HG02973 (cell line): ENCODE measurements around the gene FIZ1.
"Not testable (repeated sequence)": the region's sequence is repeated elsewhere in the genome, so short reads cannot be mapped to it uniquely, and the experiment has no call there.

ENCODE experiments used
- ATAC-seq: cut with Tn5 transposase; IDR thresholded peaks from one replicate; pipeline ENCODE4 v1.9.1; 2021; ENCODE audit warnings: moderate library complexity; ENCODE audit not compliant: unreplicated experiment

FIZ1 gene

DNA sequence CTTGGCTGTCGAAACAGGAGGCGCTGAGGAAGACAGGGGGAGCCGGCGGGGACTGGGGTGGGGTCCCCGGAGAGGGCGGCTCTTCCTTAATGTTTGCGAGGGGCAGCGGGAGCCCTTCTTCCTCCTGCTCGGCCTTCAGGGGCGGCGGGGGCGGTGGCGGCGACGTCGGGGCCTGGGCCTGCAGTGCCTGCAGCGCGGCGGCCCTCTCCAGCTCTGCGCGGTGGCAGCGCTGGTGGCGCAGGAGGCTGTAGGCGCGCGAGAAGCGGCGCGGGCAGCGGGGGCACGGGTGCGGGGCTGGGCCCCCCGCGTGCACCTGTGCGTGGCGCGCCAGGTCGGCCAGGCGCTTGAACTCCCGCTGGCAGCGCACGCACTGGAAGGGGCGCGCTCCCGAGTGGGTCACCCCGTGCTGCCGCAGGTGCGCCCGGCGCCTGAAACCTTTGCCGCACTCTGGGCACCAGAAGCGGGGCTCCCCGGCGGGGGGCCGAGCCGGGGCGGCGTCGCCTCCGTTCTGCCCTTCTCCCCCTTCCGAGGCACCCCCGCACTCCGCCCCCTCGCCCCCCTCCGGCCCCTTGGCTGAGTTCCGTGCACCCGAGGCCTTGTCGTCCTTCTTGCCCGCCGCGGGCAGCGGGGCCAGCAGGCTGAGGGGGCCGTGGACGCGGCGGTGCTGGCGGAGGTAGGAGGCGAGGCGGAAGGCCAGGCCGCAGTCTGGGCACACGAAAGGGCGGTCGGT is 21.1 kb downstream of the FIZ1 start:
- no peak for ATAC-seq

DNA sequence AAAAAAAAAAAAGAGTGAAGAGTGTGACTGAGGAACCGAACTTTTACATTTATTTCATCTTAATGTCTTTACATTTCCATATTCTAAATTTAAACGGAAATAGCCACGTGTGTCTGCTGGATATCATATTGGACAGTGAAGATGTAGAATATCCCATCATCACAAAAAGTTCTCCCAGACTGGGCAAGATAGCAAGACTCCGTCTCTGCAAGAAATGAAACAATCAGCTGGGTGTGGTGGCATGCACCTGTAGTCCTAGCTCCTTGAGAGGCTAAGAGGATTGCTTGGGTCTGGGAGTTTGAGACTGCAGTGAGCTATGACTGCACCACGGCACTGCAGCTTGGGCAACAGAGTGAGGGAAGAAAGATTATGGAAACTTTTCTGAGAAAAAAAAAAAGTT is 22.6 kb downstream of the FIZ1 start:
- no peak for ATAC-seq

DNA sequence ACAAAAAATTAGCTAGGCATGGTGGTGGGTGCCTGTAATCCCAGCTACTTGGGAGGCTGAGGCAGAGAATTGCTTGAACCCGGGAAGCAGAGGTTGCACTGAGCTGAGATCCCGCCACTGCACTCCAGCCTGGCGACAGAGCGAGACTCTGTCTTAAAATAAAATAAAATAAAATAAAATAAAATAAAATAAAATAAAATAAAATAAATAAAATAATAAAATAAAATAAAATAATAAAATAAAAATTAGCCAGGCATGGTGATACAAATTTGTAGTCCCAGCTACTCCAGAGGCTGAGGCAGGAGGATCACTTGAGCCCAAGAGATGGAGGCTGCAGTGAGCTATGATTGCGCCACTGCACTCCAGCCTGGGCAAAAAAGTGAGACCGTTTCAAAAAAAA is 25.4 kb downstream of the FIZ1 start:
- ATAC-seq: not testable (repeated sequence)

DNA sequence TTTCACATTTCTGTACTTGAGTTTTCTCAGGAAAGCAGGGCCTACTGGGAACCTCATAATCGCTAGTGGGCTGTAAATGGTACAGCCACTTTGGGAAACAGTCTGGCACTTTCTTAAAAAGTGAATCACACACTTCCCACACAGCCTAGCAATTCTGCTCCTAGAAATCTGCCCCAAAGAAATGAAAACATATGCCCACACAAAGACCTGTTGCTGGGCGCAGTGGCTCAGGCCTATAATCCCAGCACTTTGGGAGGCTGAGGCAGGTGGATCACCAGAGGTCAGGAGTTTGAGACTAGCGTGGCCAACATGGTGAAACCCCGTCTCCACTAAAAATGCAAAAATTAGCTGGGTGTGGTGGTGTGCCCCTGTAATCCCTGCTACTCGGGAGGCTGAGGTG is 29.8 kb downstream of the FIZ1 start:
- ATAC-seq: not testable (repeated sequence)

DNA sequence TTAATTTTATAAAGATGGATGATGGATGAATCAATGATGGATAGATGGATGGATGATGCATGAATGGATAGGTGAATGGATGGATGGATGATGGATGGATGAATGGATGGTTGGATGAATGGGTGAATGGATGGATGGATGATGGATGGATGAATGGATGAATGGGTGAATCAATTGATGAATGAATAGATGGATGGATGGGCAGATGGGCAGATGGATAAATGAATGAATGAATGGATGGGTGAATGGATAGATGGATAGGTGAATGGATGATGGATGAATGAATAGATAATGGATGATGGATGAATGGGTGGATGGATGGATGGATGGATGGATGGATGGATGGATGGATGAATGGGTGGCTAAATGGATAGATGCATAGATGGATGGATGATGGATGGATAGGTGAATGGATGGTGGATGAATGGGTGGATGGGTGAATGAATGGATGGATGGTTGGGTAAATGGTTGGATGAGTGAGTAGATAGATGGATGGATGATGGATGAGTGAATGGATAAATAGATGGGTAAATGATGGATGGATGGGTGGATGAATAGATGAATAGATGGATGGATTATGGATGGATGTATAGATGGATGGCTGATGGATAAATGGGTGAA is 31.5 kb downstream of the FIZ1 start:
- ATAC-seq: no peak

DNA sequence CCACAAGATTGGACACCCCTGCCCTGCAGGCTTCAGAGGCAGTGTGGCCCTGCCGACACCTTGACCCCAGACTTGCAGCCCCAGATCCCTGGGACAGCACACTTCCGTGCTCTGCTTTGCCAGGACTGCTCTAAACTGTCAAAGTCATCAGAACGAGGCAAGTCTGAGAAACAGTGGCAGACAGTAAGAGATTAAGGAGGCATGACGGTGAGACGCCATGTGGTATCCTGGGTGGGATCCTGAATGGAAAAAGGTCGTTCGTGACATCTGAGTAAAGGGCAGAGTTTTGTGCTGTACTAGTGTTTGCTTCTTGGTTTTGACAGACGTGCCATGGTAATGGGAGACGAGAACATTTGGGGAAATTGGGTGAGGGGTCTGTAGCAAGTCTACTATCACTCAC is 32.5 kb downstream of the FIZ1 start:
- no peak for ATAC-seq

DNA sequence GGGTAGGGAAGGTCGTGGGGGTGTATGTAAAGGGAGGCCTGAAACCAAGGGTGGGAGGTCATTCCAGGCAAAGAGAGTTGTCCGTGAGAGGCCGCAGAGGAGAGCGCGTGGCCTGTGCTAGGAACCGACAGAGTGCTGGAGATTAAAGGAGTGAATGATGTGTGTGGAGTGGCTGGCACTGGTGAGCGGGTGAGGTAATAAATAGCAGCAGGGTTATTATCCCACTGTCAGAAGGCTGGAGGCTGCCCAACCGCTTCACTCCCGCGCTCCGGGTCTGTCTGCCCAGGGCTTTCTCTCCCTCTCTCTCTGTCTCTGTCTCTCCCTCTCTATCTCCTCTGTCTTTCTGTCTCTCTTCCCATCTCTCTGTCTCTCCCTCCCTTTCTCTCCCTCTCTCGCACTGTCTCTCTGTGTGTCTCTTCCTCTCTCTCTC is 36.0 kb downstream of the FIZ1 start:
- ATAC-seq: no peak

DNA sequence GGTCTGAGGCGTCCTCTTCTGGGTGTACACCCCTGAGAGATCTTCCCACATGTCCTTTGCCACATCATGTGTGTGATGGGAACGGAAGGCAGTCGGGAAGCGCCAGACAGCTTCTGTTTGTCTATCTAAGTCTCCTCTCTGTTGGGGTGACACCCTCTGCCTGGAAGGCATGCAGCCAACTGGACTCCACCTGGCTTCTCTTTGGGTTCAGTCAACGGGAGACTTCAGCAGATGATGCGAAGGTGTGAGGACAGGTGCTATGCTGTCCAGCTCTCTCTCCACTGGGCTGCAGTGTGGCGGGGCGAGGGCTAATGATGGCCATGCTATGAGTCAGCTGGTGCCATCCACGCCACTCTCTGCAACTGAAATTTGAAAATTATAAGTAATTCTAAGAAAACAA is 39.6 kb downstream of the FIZ1 start:
- no peak for ATAC-seq

DNA sequence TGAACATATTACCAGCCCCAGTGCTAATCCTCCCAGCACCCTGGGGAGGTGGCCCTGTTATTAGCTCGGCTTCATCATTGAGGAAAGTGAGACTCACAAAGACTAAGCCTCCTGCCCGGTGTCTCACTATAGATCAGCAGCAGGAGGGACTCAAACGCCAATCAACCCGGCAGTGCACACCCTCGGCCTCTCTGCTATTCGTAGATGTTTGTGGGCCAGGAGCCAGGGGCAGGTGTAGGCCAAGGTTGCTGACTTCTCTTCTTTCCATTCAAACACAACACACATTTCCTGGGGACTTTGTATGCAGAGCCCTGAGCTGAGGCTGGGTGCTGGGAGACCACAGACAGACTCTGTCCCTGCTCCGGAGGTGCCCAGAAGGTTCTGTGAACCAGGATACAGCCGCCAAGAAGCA is 44.6 kb downstream of the FIZ1 start:
- ATAC-seq: no peak

DNA sequence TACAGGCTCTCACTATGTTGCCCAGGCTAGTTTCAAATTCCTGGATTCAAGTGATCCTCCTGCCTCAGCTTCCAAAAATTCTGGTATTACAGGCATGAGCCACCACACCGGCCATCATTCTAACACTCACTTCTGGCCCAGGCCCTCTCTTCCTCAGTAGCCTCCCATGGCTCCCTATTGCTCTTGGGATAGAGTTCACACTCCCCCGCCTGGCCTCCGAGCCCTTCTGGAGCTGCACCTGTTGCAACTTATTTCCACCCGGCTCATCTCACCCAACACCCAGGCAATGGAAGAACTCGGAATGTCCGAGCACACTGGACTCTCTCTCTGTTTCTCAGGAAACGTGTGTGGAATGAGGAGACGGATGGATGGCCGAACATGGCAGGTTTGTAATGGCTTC is 45.0 kb downstream of the FIZ1 start:
- no peak for ATAC-seq

DNA sequence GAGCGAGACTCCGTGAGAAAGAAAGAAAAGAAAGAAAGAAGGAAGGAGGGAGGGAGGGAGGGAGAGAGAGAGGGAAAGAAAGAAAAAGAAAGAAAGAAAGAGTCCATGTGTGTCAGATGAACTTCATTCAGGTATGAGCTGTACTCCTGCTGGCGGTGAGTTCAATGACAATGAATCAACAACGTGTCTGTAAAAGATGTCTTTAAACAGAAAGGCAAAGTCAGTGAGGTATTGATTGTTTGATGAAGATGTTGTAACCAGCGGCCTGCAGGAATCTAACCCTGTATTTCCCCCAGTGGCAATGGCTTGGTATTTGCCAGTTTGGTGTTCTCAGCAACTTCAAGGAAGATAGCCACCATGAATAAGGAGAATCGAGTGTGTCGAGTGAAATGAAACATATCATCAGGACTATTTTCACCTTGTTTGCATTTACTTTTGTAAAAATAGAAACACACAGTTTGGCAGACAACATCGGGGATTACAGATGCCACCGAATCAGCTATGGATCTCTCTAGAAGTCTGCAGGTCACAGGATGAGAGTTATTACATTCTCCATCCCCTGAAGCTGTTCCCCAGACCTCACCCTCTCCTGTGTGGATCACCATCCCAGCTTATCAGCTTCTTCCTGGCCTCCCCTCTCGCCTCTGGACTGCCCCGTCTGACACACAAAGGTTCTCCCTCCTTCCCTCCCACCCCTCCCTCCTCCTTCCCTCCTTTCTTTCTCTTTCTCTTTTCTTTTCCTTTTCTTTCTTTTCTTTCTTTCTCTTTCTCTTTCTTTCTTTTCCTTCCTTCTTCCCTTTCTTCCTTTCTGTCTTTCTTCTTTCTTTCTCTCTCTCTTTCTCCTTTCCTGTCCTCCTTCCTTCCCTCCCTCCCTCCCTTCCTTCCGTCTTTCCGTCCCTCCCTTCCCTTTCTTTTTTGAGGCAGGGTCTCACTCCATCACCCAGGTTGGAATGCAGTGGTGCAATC is 45.8 kb downstream of the FIZ1 start:
- ATAC-seq: no peak

DNA sequence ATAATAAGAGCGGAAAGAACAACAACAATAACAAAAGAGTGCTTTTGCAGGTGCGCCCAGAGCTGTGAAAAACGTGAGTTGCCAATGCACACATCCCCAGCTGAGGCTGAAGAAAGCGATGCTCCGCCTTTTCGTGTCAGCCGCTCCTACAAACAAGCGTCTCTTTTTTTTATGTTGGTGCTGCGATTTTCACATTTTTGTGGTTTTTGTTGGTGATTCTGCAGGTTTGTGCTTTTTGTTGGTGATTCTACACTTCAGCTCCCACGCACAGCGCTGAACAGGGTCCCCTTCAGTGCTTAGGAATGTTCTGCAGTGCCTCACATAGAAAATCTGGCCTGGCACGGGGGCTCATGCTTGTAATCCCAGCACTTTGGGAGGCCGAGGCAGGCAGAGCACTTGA is 46.7 kb downstream of the FIZ1 start:
- ATAC-seq: no peak

DNA sequence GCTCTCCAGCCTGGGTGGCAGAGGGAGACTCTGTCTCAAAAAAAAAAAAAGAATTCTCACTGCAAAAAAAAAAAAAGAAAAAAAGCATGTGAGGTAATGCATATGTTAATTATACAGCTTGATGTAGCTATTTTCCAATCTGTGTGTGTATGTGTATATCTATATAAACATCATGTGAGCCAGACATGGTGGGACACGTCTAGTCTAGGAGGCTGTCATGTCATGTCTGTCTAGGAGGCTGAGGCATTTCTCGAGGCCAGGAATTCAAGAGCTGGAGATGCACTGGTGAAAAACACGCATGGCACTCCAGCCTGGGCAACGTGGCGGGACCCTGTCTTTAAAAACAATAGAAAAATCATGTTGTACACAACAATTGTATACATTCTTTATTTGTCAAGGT is 47.1 kb downstream of the FIZ1 start:
- ATAC-seq: no peak

DNA sequence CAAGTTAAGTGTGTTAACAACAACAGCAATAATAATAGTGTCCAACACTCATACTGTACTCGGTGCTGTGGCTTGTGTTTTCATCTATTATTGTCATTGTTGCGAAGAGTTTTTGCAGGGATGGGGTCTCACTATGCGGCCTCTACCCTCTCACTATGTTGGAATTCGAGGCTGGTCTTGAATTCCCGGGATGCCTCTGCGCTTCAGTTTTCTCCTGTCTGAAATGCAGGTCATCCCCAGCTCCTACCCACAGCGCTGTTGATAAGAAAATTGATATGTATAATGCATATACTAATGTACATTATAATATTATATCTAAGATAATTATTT is 49.0 kb downstream of the FIZ1 start:
- ATAC-seq: no peak

DNA sequence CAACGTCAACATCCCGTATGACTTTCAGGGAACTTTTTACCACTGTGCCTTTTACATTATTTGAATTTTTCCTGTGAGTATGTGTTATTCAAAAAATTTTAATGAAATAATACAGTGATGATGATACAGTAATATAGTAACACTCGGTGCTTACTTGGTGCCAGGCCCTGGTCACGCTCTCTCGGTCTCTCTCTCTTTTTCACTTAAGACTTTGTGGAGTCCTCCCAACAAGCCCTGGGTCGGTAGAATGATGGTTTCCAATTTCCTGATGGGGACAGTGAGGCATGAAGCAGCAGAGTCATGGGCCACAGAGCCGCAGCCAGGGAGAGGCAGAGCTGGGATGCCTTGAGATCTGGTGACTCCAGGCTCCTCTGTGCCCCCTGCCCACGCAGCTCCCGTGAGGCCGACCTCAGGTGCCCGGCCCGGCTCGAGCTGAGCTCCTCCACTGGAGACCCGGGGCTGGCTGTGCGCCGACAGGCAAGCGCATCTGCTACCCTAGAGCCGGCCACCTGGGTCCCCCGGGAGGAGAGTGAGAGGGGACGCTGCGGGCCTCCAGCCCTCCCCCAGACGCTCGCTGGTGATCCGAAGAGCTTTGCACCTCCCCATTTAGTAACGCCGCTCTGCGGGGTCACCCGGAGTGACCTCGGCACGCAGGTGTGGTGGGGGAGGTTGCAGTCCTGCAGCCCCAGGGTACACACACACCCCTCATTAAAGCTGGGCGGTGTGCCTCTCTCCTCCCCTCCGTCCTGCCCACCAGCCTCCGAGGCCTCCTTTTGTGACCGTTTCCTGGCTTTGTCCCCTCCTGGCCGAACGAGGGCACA is 49.6 kb downstream of the FIZ1 start:
- ATAC-seq: no peak

DNA sequence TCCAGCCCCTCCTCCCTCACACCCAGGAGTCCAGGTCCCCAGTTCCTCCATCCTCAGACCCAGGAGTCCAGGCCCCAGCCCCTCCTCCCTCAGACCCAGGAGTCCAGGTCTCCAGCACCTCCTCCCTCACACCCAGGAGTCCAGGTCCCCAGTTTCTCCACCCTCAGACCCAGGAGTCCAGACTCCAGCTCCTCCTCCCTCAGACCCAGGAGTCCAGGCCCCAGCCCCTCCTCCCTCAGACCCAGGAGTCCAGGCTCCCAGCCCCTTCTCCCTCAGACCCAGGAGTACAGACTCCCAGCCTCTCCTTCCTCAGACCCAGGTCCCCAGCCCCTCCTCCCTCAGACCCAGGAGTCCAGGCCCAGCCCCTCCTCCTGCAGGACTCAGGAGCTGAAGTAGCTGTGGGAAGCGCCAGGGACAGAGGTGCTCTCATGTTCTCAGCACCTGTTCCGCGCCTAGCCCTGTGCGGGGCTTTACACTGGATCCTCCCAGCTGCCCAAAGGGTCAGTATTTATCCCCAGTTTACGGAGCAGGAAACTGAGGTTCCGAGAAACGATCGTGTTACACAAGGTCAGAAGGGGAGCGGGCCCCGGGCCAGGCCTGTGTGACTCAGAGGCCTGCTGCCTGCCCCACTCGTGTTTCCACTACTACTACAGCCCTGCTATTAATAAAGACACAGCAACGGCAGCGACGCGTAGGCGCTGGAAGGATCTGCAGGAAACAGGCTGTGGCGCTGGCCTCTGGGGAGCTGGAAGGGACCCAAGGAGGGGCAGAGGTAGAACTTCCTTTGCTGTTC is 52.3 kb downstream of the FIZ1 start:
- ATAC-seq: no peak

DNA sequence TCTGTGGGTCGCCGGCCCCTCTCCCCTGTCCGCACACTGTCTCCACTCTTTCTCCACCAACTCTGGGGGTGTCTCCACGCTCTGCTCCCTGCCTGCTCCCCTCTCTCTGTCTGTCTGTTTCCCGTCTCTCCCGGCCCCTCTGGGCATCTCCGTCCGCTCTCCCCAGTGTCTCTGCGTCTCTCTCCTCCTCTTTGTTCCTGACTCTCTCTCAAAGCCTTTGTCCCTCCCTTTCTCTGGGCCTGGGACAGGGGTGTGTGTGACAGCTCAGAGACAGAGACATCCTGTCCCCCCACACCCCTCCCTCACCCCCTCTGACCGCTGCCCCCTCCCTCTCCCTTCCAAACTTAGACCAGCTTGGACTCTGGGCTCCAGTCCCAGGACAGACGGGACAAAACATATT is 53.3 kb downstream of the FIZ1 start:
- ATAC-seq: no peak

DNA sequence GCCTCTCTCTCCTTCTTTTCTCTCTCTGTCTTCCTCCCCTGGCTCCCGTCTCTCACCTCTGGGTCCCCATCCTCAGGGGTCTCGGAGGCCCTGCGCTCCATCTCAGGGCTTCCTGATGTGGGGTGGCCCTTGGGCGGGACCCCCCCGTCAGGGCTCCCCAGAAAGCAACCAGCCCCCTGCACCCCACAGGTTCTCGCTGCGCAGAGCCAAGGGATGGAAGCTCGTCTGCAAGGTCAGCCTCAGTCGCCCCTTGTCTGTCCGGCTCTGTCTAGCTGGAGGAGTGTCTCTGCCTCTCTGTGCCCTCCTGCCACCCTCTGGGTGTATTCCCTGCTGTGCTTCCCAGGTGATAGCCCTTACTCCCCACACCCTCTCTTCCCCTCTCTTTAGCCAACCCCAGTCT is 53.9 kb downstream of the FIZ1 start, which contains the start of gene SBK3:
TSS of gene SBK3 (minus strand) at position 101 of the 400 bp plus-strand sequence. CDS start at position 101, 0 bp downstream.
- no peak for ATAC-seq

DNA sequence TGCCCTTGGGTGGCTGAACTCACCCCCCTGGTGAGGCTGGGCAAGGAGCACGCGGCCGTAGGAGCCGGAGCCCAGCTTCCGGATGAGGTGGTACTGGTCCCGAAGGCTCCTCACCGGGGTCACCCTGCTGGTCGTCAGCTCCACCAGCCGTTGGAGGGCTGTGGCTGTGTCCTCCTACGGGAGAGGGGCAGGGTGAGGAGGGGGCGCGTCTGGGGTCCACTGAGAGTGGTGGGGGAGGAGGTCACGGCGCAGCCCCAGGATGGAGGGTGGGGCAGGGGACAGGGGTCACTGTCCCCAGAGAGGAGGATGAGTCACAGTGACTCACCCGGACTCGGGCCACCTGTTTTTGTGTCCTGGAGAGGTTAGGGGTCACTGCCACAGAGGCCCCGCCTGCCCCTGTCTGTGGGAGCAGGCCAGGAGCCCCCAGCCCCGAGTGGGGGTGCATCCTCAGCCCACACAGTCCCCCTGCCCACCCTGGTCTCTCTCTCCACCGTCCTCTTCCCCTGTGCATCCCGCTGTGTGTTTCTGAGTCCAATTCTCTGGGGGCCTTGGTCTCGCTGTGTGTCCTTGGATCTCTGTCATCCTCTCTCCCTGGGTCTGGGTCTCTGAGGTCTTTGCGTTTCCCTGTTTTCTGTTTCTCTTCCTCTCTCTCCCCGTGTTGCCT is 54.4 kb downstream of the FIZ1 start:
- ATAC-seq: no peak

DNA sequence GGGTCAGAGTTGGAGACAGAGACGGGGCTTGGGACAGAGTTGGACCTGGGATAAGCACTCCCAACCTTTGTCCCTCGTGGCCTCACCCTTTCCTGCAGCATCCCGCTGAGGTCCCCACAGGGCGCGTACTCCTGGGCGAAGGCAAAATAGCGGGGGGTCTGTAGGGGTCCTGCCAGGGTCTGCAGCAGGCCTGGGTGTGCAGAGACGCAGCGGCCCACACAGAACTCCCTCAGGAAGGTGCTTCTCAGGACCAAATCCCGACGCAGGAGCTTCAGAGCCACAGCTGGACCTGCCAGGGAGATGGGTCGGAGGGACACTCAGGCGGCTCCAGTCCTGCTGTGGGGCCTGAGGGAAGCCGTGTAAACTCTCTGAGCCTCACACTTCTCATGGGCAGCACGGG is 55.3 kb downstream of the FIZ1 start:
- ATAC-seq: no peak
